H1 (cell line): ENCODE data around the gene NOG. TPM values are rescaled to one million over a fixed set of nuclear protein-coding genes. Genes with fewer than 3 reads are reported as not detected.

Experiments
- CTCF ChIA-PET: fragments of 300-600 bp; sonication (Branson Sonifier 250); formaldehyde crosslinking; loops from one replicate; lab custom pipeline; 2021; ENCODE audit not compliant: partially characterized antibody; lab: Charles Lee
- POLR2A ChIA-PET: fragments of 300-600 bp; sonication (Branson Sonifier 250); formaldehyde crosslinking; loops from one replicate; lab custom pipeline; 2021; ENCODE audit warnings: inconsistent platforms; ENCODE audit not compliant: partially characterized antibody; lab: Charles Lee
- DNase-seq, 2 experiments: peaks; one replicate each; pipeline versions ENCODE4 v3.0.0 to v3.0.0-alpha.2; 2010 to 2022; ENCODE audit warnings: low spot score in 2 of 2, low read depth in 1 of 2, mixed read lengths in 1 of 2
- FAIRE-seq: peaks from 2 replicates; lab custom pipeline; 2011; peaks lifted over from hg19 to GRCh38; lab: Jason Lieb, UNC
- H2AFZ ChIP-seq: 2 replicates; pipeline ENCODE4 v1.8.1; 2012; ENCODE audit warnings: low read length, inconsistent platforms
- H2AK5ac ChIP-seq: 2 replicates; pipeline ENCODE4 v1.6.1; 2013; ENCODE audit warnings: low read depth, low read length
- H2BK120ac ChIP-seq: replicated peaks from 2 replicates; pipeline ENCODE3; 2013; ENCODE audit warnings: low read depth, low read length, inconsistent platforms
- H2BK12ac ChIP-seq: 2 replicates; pipeline ENCODE4 v1.6.1; 2013; ENCODE audit warnings: low read depth, low read length
- H2BK15ac ChIP-seq: 2 replicates; pipeline ENCODE4 v1.6.1; 2013; ENCODE audit warnings: low read length
- H2BK20ac ChIP-seq: 2 replicates; pipeline ENCODE4 v1.6.1; 2013; ENCODE audit warnings: low read length
- H2BK5ac ChIP-seq: 2 replicates; pipeline ENCODE4 v1.6.1; 2013; ENCODE audit warnings: low read depth, low read length
- H3K14ac ChIP-seq: 2 replicates; pipeline ENCODE4 v1.6.1; 2013; ENCODE audit warnings: inconsistent platforms; ENCODE audit not compliant: insufficient read length
- H3K18ac ChIP-seq: 2 replicates; pipeline ENCODE4 v1.6.1; 2013; ENCODE audit warnings: low read length; ENCODE audit errors: extremely low read depth
- H3K23ac ChIP-seq: 2 replicates; pipeline ENCODE4 v1.6.1; 2013; ENCODE audit warnings: inconsistent platforms; ENCODE audit not compliant: insufficient read length
- H3K23me2 ChIP-seq: 2 replicates; pipeline ENCODE4 v1.6.1; 2013; ENCODE audit warnings: low read depth, low read length
- H3K27ac ChIP-seq: 2 replicates; pipeline ENCODE4 v1.6.1; 2011; ENCODE audit warnings: low read depth, low read length, inconsistent platforms
- H3K27me3 ChIP-seq, 4 experiments: replicated peaks in 1 of 4; 1 replicate in 1 of 4; 2 replicates in 3 of 4; pipeline versions ENCODE4 v1.6.1 to v1.8.1; 2011 to 2013; ENCODE audit warnings: low read length in 3 of 4, mild to moderate bottlenecking in 3 of 4, inconsistent platforms in 2 of 4, mixed read lengths in 2 of 4, moderate library complexity in 1 of 4; ENCODE audit not compliant: control insufficient read depth in 3 of 4, insufficient read depth in 3 of 4; ENCODE audit errors: extremely low read depth in 1 of 4
- H3K36me3 ChIP-seq, 4 experiments: 2 replicates each; pipeline versions ENCODE4 v1.6.1 to v1.8.1; 2011 to 2013; ENCODE audit warnings: mild to moderate bottlenecking in 4 of 4, low read length in 3 of 4, moderate library complexity in 2 of 4, control low read depth in 1 of 4, inconsistent platforms in 1 of 4; ENCODE audit not compliant: insufficient read depth in 4 of 4, control insufficient read depth in 2 of 4
- H3K4ac ChIP-seq: replicated peaks from 2 replicates; pipeline ENCODE3; 2013; ENCODE audit warnings: low read length, low read depth, mixed read lengths, inconsistent platforms; ENCODE audit not compliant: insufficient read length
- H3K4me1 ChIP-seq, 4 experiments: replicated peaks in 1 of 4; 1 replicate in 1 of 4; 2 replicates in 3 of 4; pipeline versions ENCODE4 v1.6.1 to v1.8.1; 2011 to 2013; ENCODE audit warnings: low read length in 3 of 4, inconsistent platforms in 2 of 4, mixed read lengths in 1 of 4; ENCODE audit not compliant: insufficient read depth in 4 of 4, control insufficient read depth in 3 of 4
- H3K4me2 ChIP-seq, 2 experiments: 2 replicates each; pipeline versions ENCODE4 v1.6.1 to v1.8.1; 2011 to 2013; ENCODE audit warnings: low read depth in 2 of 2, low read length in 2 of 2, control low read depth in 1 of 2, inconsistent platforms in 1 of 2, mild to moderate bottlenecking in 1 of 2; ENCODE audit not compliant: insufficient read depth in 1 of 2
- H3K4me3 ChIP-seq, 4 experiments: fragments of 200-600, 300-600 bp in 1 of 4; sonication (generic), shearing (Covaris generic), sonication (Bioruptor Twin) in 1 of 4; 2 replicates each; pipeline versions ENCODE4 v1.5.1 to v1.8.1; 2011 to 2016; ENCODE audit warnings: low read length in 4 of 4, low read depth in 3 of 4, control low read depth in 2 of 4, inconsistent platforms in 2 of 4, mild to moderate bottlenecking in 2 of 4, mixed read lengths in 1 of 4, moderate library complexity in 1 of 4; ENCODE audit not compliant: insufficient read depth in 2 of 4; ENCODE audit errors: extremely low read depth in 1 of 4
- H3K56ac ChIP-seq: replicated peaks from 2 replicates; pipeline ENCODE3; 2013; ENCODE audit warnings: low read depth, mild to moderate bottlenecking, mixed read lengths, low read length, inconsistent platforms; ENCODE audit not compliant: insufficient read length
- H3K79me1 ChIP-seq: 2 replicates; pipeline ENCODE4 v1.6.1; 2013; ENCODE audit warnings: low read depth, low read length, control low read depth
- H3K79me2 ChIP-seq, 2 experiments: 2 replicates each; pipeline versions ENCODE4 v1.6.1 to v1.8.1; 2012 to 2013; ENCODE audit warnings: low read length in 2 of 2, mild to moderate bottlenecking in 2 of 2, inconsistent platforms in 1 of 2; ENCODE audit not compliant: insufficient read depth in 2 of 2, control insufficient read depth in 1 of 2
- H3K9ac ChIP-seq, 4 experiments: replicated peaks in 1 of 4; 1 replicate in 1 of 4; 2 replicates in 3 of 4; pipeline versions ENCODE4 v1.6.1 to v1.8.1; 2011 to 2013; ENCODE audit warnings: low read depth in 3 of 4, low read length in 3 of 4, control low read depth in 2 of 4, mild to moderate bottlenecking in 2 of 4, moderate library complexity in 2 of 4, inconsistent platforms in 1 of 4; ENCODE audit errors: extremely low read depth in 1 of 4
- H3K9me3 ChIP-seq, 2 experiments: 2 replicates each; pipeline versions ENCODE4 v1.6.1 to v1.8.1; 2012 to 2013; ENCODE audit warnings: mild to moderate bottlenecking in 2 of 2, moderate library complexity in 2 of 2, control low read depth in 1 of 2, inconsistent platforms in 1 of 2, low read depth in 1 of 2, low read length in 1 of 2, mixed read lengths in 1 of 2; ENCODE audit not compliant: insufficient read depth in 2 of 2
- H4K20me1 ChIP-seq, 2 experiments: replicated peaks in 1 of 2; 2 replicates each; pipeline versions ENCODE3 to v1.8.1; 2011 to 2013; ENCODE audit warnings: inconsistent platforms in 2 of 2, low read length in 2 of 2, mild to moderate bottlenecking in 1 of 2; ENCODE audit not compliant: insufficient read depth in 2 of 2, control insufficient read depth in 1 of 2
- H4K5ac ChIP-seq: 2 replicates; pipeline ENCODE4 v1.6.1; 2013; ENCODE audit warnings: low read length, low read depth, mixed read lengths, inconsistent platforms; ENCODE audit not compliant: insufficient read length
- H4K8ac ChIP-seq: 2 replicates; pipeline ENCODE4 v1.8.0; 2013; ENCODE audit warnings: mild to moderate bottlenecking, moderate library complexity, low read length, inconsistent platforms; ENCODE audit not compliant: insufficient read depth; ENCODE audit errors: extremely low read depth
- H4K91ac ChIP-seq: replicated peaks from 2 replicates; pipeline ENCODE3; 2013; ENCODE audit warnings: low read length, mixed read lengths, inconsistent platforms; ENCODE audit not compliant: insufficient read length
- JUN ChIP-seq: IDR thresholded peaks from 2 replicates; pipeline ENCODE4 v1.6.1; 2011; ENCODE audit warnings: low read depth, mild to moderate bottlenecking, improper control_type of control experiment, low read length
- JUND ChIP-seq: IDR thresholded peaks from 2 replicates; pipeline ENCODE4 v1.6.1; 2011; ENCODE audit warnings: mild to moderate bottlenecking, improper control_type of control experiment, low read length
- PHF8 ChIP-seq: fragments of 200-600 bp; sonication (generic); conservative IDR thresholded peaks from 2 replicates; pipeline ENCODE4 v1.7.1; 2012; ENCODE audit warnings: low read depth, mild to moderate bottlenecking, inconsistent platforms, low read length, moderate library complexity
- RXRA ChIP-seq: IDR thresholded peaks from 2 replicates; pipeline ENCODE4 v1.6.1; 2011; ENCODE audit warnings: low read depth, mild to moderate bottlenecking, low read length, moderate library complexity; ENCODE audit not compliant: insufficient read depth
- SIN3A ChIP-seq, 2 experiments: IDR thresholded peaks in 1 of 2; conservative IDR thresholded peaks in 1 of 2; 2 replicates each; pipeline ENCODE4 v1.6.1; 2011 to 2012; ENCODE audit warnings: low read length in 2 of 2, improper control_type of control experiment in 1 of 2, low read depth in 1 of 2, mild to moderate bottlenecking in 1 of 2
- SIX5 ChIP-seq: IDR thresholded peaks from 2 replicates; pipeline ENCODE4 v1.6.1; 2011; ENCODE audit warnings: mild to moderate bottlenecking, low read depth, low read length
- WGBS, 2 experiments: shearing (Covaris generic) in 1 of 2; methylation state at CpG; one replicate each; pipeline versions ENCODE4 v1.1.6 to v1.1.7; 2013 to 2015; ENCODE audit warnings: low lambda C conversion rate in 2 of 2, mixed read lengths in 2 of 2, inconsistent platforms in 1 of 2, low coverage in 1 of 2, missing lambda C conversion rate in 1 of 2; ENCODE audit not compliant: insufficient replicate concordance in 2 of 2, insufficient coverage in 1 of 2, insufficient read length in 1 of 2; ENCODE audit errors: extremely low coverage in 1 of 2, missing lambda C conversion rate in 1 of 2; 5-methylcytosine and 5-hydroxymethylcytosine counted together
- polyA plus RNA-seq, 7 experiments: library from polyadenylated mRNA; depleted of rRNA in 3 of 7; stranded (reverse) in 5 of 7; unstranded in 2 of 7; fragments of >200 nt in 5 of 7; fragments of 200-250 nt in 2 of 7; gene quantifications; 1 replicate in 5 of 7; 2 replicates in 1 of 7; 4 replicates in 1 of 7; pipeline versions ENCODE4 v1.2.1 to v1.2.3, GENCODE V29; 2011 to 2013; ENCODE audit warnings: missing spikeins in 2 of 7, mixed read lengths in 2 of 7
- total RNA-seq: library from RNA; stranded (reverse); fragmentation: NEBNext Ultra II Directional; extraction: Animal tissue kit (Norgen Biotek cat#: 25700); gene quantifications from 2 replicates; pipeline ENCODE4 v1.2.1, GENCODE V29; 2021
- TF ChIP-seq, protein P1 (sequence below): IDR thresholded peaks from 2 replicates; pipeline ENCODE4 v1.6.1; 2011; ENCODE audit warnings: low read length, improper control_type of control experiment
- TF ChIP-seq, protein P2 (sequence below): IDR thresholded peaks from 2 replicates; pipeline ENCODE4 v1.6.1; 2012; ENCODE audit warnings: inconsistent platforms

NOG gene
- total and polyA plus RNA-seq, 2 of the 8 experiments (the other 6 are each of a cell fraction or from before 2014, with no cell fraction given): 0.35 TPM

DNA sequence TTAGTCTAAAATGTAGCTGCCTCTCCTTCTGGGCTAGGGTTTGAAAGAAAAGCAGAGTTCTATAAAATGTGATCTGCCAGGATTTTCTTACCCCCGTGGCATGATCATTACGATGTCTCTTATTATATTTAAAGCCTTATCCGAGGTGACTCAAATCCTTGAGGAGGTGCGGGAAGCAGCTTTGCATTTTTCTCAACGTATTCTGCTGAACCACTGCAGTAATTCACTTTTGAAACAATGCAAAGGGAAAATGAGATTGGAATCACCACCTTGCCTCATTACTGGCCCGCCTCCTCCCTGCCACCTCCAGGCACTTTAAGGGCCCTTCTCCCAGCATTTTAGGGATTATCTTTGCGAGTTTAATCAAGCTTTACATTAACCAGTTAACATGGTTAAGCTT is 9.7 kb upstream of the NOG start:
- peaks cover 0 to 2% of the 10 kb centered on the region in 2 experiments for H4K20me1 ChIP-seq
- H2AFZ ChIP-seq: no peak overlapping the region; the same call in 1 of the 2 replicates
- no peak overlapping the region for H3K9ac ChIP-seq
- peaks cover 2% of the 10 kb centered on the region; the same call in 1 of the 2 replicates for H3K23me2 ChIP-seq
- no peaks in the 10 kb centered on the region for H3K27me3 ChIP-seq
- H2BK15ac ChIP-seq: no peak overlapping the region
- H4K5ac ChIP-seq: no peak overlapping the region
- no peaks in the 10 kb centered on the region for H3K9me3 ChIP-seq
- FAIRE-seq (no peak), DNase-seq (no peak)
- no peak overlapping the region for H3K4me2 ChIP-seq
- no peak overlapping the region for H3K18ac ChIP-seq
- H3K4me1 ChIP-seq: no peaks in the 10 kb centered on the region
- H3K79me1 ChIP-seq: no peaks in the 10 kb centered on the region
- ChIA-PET POLR2A (no interaction called here), CTCF (interaction anchor here (0.8 to 2.9 kb wide), 9 partner anchors 8 to 701 kb away, joined by 3 to 13 read pairs (median 4); no protein-coding TSS in a partner anchor)
- H2BK20ac ChIP-seq: no peak overlapping the region
- no peak overlapping the region for H3K4me3 ChIP-seq
- H2BK120ac ChIP-seq: no peak overlapping the region
- WGBS, 2 experiments: 79% methylated on average over 7 of the region's 7 CpGs; no CpG with 5 or more reads in 1 of the 2 experiments
- no peaks in the 10 kb centered on the region for H3K36me3 ChIP-seq
- no peak overlapping the region for H4K8ac ChIP-seq
- H4K91ac ChIP-seq: no peak overlapping the region
- no peak overlapping the region for H2BK12ac ChIP-seq
- H3K56ac ChIP-seq: no peak overlapping the region
- no peak overlapping the region for H3K4ac ChIP-seq
- no peak overlapping the region for H3K27ac ChIP-seq
- H3K79me2 ChIP-seq: no peaks in the 10 kb centered on the region
- no peak overlapping the region for H3K14ac ChIP-seq
- H2BK5ac ChIP-seq: no peak overlapping the region
- no peak overlapping the region for H2AK5ac ChIP-seq
- no peak overlapping the region for H3K23ac ChIP-seq
- TF ChIP-seq, protein P1, sequence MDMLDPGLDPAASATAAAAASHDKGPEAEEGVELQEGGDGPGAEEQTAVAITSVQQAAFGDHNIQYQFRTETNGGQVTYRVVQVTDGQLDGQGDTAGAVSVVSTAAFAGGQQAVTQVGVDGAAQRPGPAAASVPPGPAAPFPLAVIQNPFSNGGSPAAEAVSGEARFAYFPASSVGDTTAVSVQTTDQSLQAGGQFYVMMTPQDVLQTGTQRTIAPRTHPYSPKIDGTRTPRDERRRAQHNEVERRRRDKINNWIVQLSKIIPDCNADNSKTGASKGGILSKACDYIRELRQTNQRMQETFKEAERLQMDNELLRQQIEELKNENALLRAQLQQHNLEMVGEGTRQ: no peak
- TF ChIP-seq SIN3A (conservative IDR thresholded peaks at IDR 0.05 in 1 of 2, IDR thresholded peaks at IDR 0.05 in 1 of 2; ENCODE audit: low read depth in 1 of 2, low read length in 2 of 2) (no peak), SIX5 (no peak), JUND (no peak), JUN (no peak), PHF8 (no peak), RXRA (no peak)
- TF ChIP-seq, protein P2, sequence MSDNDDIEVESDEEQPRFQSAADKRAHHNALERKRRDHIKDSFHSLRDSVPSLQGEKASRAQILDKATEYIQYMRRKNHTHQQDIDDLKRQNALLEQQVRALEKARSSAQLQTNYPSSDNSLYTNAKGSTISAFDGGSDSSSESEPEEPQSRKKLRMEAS: no peak
